ENCODE results near the gene CMAS. TPM values are rescaled to one million over a fixed set of nuclear protein-coding genes. Genes with fewer than 3 reads are reported as not detected.

The CMAS gene
- total RNA-seq, 1 donor from 2014 or later, result 39.3 TPM

DNA sequence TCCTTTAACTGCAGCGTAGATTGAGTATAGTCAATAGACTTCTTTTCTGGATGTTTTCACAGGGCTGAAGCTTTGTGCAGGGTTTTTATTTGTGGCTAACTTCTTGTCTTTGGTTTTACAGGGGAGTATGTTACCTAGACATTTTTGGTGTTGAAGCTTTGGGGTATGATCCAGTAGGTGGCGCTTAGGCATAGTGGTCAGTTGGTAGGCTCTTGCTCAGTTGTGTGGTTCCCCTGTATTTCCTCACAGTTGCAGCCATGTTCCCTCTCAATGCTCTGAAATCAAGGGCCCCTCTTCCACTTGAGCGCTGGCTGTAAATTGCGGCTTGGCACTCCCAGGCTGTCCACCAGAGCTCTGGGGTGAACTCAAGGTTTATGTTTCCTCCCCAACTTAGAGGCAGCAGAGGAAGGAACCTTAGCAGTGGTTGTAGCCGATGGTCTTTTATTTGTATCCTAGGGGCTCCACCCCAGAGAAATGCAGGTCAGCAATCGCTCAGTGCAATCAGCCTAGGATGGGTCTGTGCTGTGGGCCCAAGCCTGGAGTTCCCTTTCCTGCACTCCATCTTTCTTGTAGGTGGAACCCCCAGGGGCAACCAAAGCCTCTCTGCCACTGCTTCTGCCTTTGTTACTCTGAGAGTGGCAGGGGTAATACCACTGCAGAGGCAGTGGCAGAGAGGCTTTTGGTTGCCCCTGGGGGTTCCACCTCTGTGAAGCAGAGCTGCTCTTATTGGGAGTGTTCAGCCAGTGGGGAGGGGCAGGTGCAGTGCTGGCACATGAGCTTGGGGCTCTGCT lies 55.1 kb downstream of the CMAS start:
- intact Hi-C loops (cut with DNase I), result loop anchor here (1.0 to 5.0 kb wide), 2 partner anchors 234 to 341 kb away; no protein-coding TSS in a partner anchor
- no peak for DNase-seq (ENCODE audit: low spot score)

DNA sequence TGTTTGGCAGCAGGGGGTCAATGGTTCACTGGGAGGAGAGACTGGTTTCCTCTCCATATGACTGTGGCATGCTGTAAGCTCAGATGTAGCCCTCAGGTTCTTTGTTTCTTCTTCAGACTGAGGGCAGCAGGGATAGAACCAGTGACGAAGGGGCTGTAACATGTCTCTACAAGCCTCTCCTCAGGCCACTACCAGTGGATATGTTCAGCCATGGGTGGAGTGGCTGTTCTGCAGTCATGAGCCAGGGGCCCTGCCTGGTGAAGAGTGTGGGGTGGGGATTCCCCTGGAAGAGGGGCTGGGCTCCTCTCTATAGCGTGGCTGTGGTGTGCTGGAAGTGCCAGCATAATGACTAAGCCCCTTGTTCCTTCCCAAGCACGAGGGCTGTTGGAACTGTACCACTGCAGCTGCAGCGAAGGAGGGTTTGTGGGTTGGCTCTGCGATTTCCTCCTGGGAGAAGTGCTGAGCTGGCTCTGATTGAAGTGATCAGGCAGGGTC lies 55.8 kb downstream of the CMAS start:
- intact Hi-C loops (cut with DNase I), result loop anchor here (5.0 kb wide), 1 partner anchor 341 kb away; no protein-coding TSS in a partner anchor
- no peak for DNase-seq (ENCODE audit: low spot score)

DNA sequence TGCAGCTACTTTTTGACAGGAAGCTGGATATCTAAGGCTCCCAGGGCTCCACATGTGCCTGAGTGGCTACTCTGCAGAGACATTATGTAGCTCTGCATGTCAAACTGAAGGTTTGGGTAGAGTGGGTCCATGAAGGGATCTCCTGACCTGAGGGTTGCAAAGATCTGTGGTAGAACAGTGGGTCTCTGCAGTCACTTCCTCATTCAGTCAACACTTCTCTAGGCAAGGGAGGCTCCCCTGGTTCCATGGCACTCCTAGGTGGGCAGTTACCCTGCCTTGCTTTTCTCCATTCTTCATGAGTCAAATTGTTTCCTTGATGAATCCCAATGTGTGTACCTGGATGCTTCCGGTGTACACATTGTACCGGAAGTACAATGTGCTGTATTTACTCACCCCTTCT lies 57.4 kb downstream of the CMAS start:
- intact Hi-C loops (cut with DNase I), result loop anchor here (5.0 kb wide), 1 partner anchor 339 kb away; no protein-coding TSS in a partner anchor
- no peak for DNase-seq (ENCODE audit: low spot score)

DNA sequence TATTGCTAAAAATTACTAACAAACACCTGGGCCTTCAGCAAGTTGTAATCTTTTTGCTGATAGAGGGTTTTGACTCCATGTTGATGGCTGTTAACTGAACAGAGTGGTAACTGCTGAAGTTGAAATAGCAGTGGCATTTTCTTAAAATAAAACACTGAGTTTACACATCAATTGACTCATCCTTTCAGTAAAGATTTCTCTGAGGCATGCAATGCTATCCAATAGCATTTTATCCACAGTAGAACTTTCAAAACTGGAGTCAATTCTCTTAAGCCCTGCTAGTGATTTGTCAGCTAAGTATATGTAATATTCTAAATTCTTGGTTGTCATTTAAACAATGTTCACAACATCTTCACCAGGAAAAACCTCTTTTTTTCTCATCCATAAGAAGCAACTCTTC lies 59.5 kb downstream of the CMAS start:
- intact Hi-C loops (cut with DNase I), result no loop called here
- DNase-seq (ENCODE audit: low spot score), result no peak

- DNase-seq (ENCODE audit: low spot score), result no peak
- intact Hi-C loops (cut with DNase I), result no loop called here
Measured at GRCh38 chr12:22110176-22110575, 64.2 kb downstream of the CMAS start.

Other genes starting within 250 kb of the CMAS start
- 66.2 TPM for gene ABCC9, start 104.8 kb upstream of the CMAS start, total RNA-seq

All from cardiac septum (tissue), 1 donor.